Upper lobe of left lung (tissue), 6 donors: ENCODE results near the gene NSMCE1. TPM values are rescaled to one million over a fixed set of nuclear protein-coding genes. Genes with fewer than 3 reads are reported as not detected.
"Not testable (repeated sequence)": the region's sequence is repeated elsewhere in the genome, so short reads cannot be mapped to it uniquely, and the experiment has no call there.

Experiments used
- ATAC-seq, 2 donors: fragments of 200-7000 bp; cut with Tn5 transposase; one replicate each; pipeline ENCODE4 v1.9.1; 2022; ENCODE audit warnings: mild to moderate bottlenecking in 2 of 2, moderate library complexity in 2 of 2; ENCODE audit not compliant: low FRiP score in 2 of 2
- DNase-seq, 2 donors: peaks; one replicate each; pipeline ENCODE4 v3.0.0-alpha.2; 2019 to 2020
- H3K27ac ChIP-seq, 4 donors: fragments of 200-600 bp; sonication (generic); one replicate each; pipeline ENCODE4 v1.5.1; 2016 to 2019
- H3K27me3 ChIP-seq, 4 donors: fragments of 200-600 bp; sonication (generic); one replicate each; pipeline ENCODE4 v1.5.1; 2017 to 2019
- H3K36me3 ChIP-seq, 4 donors: fragments of 200-600 bp; sonication (generic); one replicate each; pipeline ENCODE4 v1.5.1; 2016 to 2019
- H3K4me1 ChIP-seq, 4 donors: fragments of 200-600 bp; sonication (generic); one replicate each; pipeline ENCODE4 v1.5.1; 2018 to 2019
- H3K4me3 ChIP-seq, 4 donors: fragments of 200-600 bp; sonication (generic); one replicate each; pipeline ENCODE4 v1.5.1; 2017 to 2019; ENCODE audit warnings: mild to moderate bottlenecking in 2 of 4, moderate library complexity in 1 of 4
- H3K9me3 ChIP-seq, 4 donors: fragments of 200-600 bp; sonication (generic); one replicate each; pipeline ENCODE4 v1.5.1; 2018 to 2019
- EP300 ChIP-seq, 4 donors: sonication (generic); formaldehyde crosslinking; IDR thresholded peaks; one replicate each; pipeline ENCODE4 v1.5.1; 2017; ENCODE audit warnings: antibody characterized with exemption in 4 of 4, control low read depth in 2 of 4
- POLR2A ChIP-seq, 4 donors: fragments of 450-650 bp; IDR thresholded peaks; one replicate each; pipeline ENCODE4 v1.5.1; 2016 to 2017; ENCODE audit warnings: antibody characterized with exemption in 4 of 4, mild to moderate bottlenecking in 2 of 4
- POLR2AphosphoS5 ChIP-seq, 2 donors: sonication (generic); formaldehyde crosslinking; IDR thresholded peaks; one replicate each; pipeline ENCODE4 v1.5.1; 2017; ENCODE audit warnings: antibody characterized with exemption in 2 of 2
- WGBS, 2 donors: methylation state at CpG; one replicate each; pipeline ENCODE4 v1.1.5; 2017 to 2018; 5-methylcytosine and 5-hydroxymethylcytosine counted together
- total RNA-seq, 6 donors: library from RNA; depleted of rRNA in 4 of 6; stranded (reverse); fragments of >200 nt in 4 of 6; gene quantifications; one replicate each; pipeline versions ENCODE4 v1.1.0 to v1.2.1, GENCODE V29; 2016 to 2021
- TF ChIP-seq, protein P1 (sequence below), 6 experiments: fragments of 450-650 bp in 4 of 6; fragments of 200-600 bp in 2 of 6; sonication (generic) in 2 of 6; IDR thresholded peaks; one replicate each; pipeline ENCODE4 v1.5.1; 2016 to 2019; ENCODE audit warnings: antibody characterized with exemption in 6 of 6
- donor health status: DM: no; HTN: no; CAD: no; lungs with moderate emphysema.
- donor health status: DM: no; HTN: yes; CAD: no; lungs with severe emphysema.

Gene NSMCE1
- total RNA-seq, 6 donors from 2014 or later, result 14.7 to 50.6 (median 31.0) TPM

DNA sequence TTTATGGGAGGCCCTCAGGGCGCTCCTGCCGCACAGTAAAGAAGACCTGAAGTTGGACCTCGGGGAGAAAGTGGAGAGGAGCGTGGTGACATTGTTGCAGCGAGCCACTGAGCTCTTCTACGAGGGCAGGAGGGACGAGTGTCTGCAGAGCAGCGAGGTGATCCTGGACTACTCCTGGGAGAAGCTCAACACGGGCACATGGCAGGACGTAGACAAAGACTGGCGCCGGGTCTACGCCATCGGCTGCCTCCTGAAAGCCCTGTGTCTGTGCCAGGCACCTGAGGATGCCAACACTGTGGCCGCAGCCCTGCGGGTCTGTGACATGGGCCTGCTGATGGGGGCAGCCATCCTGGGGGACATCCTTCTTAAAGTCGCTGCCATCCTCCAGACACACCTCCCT is 58.4 kb downstream of the NSMCE1 start:
- Histone ChIP-seq H3K27me3 (no peaks in the 10 kb centered on the region), H3K4me3 (no peak overlapping the region), H3K36me3 (peaks cover 7 to 47% (median 22%) of the 10 kb centered on the region in 4 donors), H3K4me1 (peaks cover 0 to 5% (median 0%) of the 10 kb centered on the region in 4 donors), H3K27ac (no peak overlapping the region), H3K9me3 (no peaks in the 10 kb centered on the region)
- 93% methylated on average over 16 to 17 of the region's 17 CpGs for WGBS, 2 donors
- ATAC-seq, result no peak
- no peak for TF ChIP-seq EP300 (IDR thresholded peaks at IDR 0.05)
- DNase-seq, result no peak

DNA sequence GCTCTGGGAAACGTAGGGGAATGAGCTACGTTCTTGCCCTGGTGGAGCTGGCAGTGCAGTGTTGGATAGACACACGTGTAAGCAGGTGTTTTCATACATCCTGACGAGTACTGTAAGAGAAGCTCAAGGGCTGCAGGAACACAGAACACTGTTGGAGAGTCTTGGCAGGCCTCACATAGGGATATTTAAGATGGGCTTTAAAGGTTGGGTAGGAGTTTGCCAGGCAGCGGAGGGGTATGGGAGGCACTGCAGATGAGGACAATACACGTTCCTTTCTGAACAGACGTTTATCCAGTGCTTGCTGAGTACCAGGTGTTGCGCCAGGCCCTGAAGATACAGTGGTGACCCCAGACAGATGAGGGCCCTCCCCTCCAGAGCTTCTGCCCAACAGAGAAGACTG is 59.0 kb downstream of the NSMCE1 start:
- peaks cover 7 to 41% (median 20%) of the 10 kb centered on the region in 4 donors for H3K36me3 ChIP-seq
- DNase-seq, result no peak
- no peaks in the 10 kb centered on the region for H3K9me3 ChIP-seq
- no peak overlapping the region for H3K27ac ChIP-seq
- TF ChIP-seq POLR2AphosphoS5 (IDR thresholded peaks at IDR 0.05), result no peak
- TF ChIP-seq EP300 (IDR thresholded peaks at IDR 0.05), result no peak
- no peak for TF ChIP-seq POLR2A (IDR thresholded peaks at IDR 0.05)
- TF ChIP-seq, protein P1, sequence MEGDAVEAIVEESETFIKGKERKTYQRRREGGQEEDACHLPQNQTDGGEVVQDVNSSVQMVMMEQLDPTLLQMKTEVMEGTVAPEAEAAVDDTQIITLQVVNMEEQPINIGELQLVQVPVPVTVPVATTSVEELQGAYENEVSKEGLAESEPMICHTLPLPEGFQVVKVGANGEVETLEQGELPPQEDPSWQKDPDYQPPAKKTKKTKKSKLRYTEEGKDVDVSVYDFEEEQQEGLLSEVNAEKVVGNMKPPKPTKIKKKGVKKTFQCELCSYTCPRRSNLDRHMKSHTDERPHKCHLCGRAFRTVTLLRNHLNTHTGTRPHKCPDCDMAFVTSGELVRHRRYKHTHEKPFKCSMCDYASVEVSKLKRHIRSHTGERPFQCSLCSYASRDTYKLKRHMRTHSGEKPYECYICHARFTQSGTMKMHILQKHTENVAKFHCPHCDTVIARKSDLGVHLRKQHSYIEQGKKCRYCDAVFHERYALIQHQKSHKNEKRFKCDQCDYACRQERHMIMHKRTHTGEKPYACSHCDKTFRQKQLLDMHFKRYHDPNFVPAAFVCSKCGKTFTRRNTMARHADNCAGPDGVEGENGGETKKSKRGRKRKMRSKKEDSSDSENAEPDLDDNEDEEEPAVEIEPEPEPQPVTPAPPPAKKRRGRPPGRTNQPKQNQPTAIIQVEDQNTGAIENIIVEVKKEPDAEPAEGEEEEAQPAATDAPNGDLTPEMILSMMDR (IDR thresholded peaks at IDR 0.05), result no peak
- WGBS, 2 donors, result 95 to 96% methylated on average over 7 to 8 of the region's 8 CpGs
- peaks cover 2 to 11% (median 4%) of the 10 kb centered on the region in 4 donors for H3K4me1 ChIP-seq
- H3K4me3 ChIP-seq, result no peak overlapping the region
- ATAC-seq, result no peak
- no peaks in the 10 kb centered on the region for H3K27me3 ChIP-seq

DNA sequence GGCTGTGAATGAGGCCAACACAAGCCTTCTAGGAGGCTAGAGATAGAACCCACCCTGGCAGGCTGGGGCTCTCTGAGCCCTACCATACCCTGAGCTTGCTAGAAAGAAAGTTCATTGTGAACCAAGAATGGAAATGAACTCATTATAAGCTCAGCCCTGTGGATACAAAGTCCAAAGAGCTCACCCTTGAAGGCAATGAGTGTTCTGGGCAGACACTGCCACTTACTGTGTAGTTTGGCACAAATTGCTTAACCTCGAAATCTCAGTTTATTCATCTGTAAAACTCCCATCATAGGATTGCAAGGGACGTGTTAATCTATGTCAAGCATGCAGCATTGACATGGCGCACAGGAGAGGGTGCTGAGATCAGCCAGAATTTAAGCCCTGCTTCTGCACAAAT is 59.8 kb downstream of the NSMCE1 start:
- Histone ChIP-seq H3K9me3 (no peaks in the 10 kb centered on the region), H3K36me3 (peaks cover 7 to 33% (median 16%) of the 10 kb centered on the region in 4 donors), H3K27ac (no peak overlapping the region), H3K27me3 (no peaks in the 10 kb centered on the region), H3K4me3 (no peak overlapping the region), H3K4me1 (peaks cover 6 to 18% (median 8%) of the 10 kb centered on the region in 4 donors)
- whole genome bisulfite sequencing, 2 donors, result 92 to 96% methylated on average over 3 of the region's 3 CpGs
- TF ChIP-seq EP300 (IDR thresholded peaks at IDR 0.05), result no peak
- TF ChIP-seq POLR2AphosphoS5 (IDR thresholded peaks at IDR 0.05), result no peak
- TF ChIP-seq, protein P1 (IDR thresholded peaks at IDR 0.05), result no peak
- no peak for TF ChIP-seq POLR2A (IDR thresholded peaks at IDR 0.05)
- DNase-seq, result no peak
- no peak for ATAC-seq

DNA sequence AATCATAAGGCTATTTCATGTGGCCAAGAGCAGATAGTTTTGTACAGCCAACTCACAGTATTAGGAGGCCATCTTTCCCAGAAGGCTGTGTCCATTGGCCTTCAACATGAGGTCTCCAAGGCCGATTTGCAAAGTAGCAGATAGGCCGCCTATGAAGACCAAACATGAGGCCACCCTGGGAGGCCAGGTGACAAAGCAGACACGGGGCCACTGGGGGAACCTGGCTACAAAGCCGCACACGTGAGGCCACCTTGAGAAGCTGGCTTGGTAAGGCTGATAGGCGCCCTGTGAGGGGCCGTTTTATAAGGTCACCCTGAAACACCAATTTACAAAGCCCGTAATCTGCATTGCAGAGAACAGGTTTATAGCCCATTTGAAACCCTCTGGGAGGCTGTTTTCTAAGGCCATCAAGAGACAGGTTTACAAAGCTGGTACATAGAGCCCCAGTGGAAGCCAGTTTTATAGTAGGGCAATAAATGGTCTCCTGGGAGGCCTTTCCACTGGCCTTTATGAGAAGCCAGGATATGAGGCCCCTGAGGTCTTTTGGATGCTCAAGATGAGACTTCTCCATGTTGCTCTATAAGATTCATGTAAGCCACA is 60.4 kb downstream of the NSMCE1 start:
- Histone ChIP-seq H3K27ac (no peak overlapping the region), H3K4me3 (no peak overlapping the region), H3K36me3 (peaks cover 7 to 32% (median 15%) of the 10 kb centered on the region in 4 donors), H3K4me1 (peaks cover 6 to 18% (median 8%) of the 10 kb centered on the region in 4 donors), H3K27me3 (no peaks in the 10 kb centered on the region), H3K9me3 (no peaks in the 10 kb centered on the region)
- no peak for TF ChIP-seq POLR2AphosphoS5 (IDR thresholded peaks at IDR 0.05)
- TF ChIP-seq, protein P1 (IDR thresholded peaks at IDR 0.05), result no peak
- no peak for TF ChIP-seq POLR2A (IDR thresholded peaks at IDR 0.05)
- TF ChIP-seq EP300 (IDR thresholded peaks at IDR 0.05), result no peak
- 91 to 93% methylated on average over 5 to 8 of the region's 8 CpGs for WGBS, 2 donors
- DNase-seq (no peak), ATAC-seq (no peak)

DNA sequence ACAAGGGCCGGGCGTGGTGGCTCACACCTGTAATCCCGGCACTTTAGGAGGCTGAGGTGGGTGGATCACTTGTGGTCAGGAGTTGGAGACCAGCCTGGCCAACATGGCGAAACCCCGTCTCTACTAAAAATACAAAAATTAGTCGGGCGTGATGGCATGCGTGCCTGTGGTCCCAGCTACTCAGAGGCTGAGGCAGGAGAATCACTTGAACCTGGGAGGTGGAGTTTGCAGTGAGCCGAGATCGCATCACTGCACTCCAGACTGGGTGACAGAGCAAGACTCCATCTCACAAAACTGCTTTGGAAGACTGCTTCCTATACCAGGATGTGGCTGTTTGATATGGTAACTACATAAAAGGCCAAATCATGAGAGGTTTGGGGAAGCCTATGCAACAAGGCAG is 61.5 kb downstream of the NSMCE1 start:
- 92 to 94% methylated on average over 10 of the region's 10 CpGs for WGBS, 2 donors
- peaks cover 7 to 25% (median 15%) of the 10 kb centered on the region in 4 donors for H3K36me3 ChIP-seq
- not testable (repeated sequence) for H3K4me3 ChIP-seq, H3K9me3 ChIP-seq, ATAC-seq, H3K27ac ChIP-seq, DNase-seq, H3K27me3 ChIP-seq
- peaks cover 11 to 22% (median 13%) of the 10 kb centered on the region in 4 donors for H3K4me1 ChIP-seq
